ENCODE data around the gene KLHL7.
"Not testable (repeated sequence)": the region's sequence is repeated elsewhere in the genome, so short reads cannot be mapped to it uniquely, and the experiment has no call there.

Gene KLHL7

DNA sequence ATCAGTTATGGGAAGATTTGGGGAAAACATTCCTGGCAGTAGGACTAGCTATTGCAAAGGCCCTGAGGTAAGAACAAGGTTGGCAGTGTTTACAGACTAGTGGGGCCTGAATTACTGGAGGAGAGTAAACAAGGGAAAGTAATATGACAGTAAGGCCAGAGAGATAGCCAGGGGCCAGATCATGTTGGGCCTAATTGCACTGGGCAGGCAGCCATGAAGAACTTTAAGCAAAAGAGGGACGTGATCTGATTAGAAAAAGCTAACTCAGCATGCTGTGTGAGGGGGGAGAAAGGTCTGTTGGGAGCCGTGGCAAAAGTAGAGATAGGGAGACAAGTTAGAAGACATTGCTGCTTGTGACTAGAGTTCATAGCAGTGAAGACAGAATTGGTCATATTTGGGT, 85.4 kb downstream of the KLHL7 start:
- Histone ChIP-seq H3K79me1 (ENCODE audit: low read length) (no peaks in the 10 kb centered on the region), H3K4me2 (ENCODE audit: low read length) (no peak overlapping the region), H3K18ac (ENCODE audit: low read length) (no peak overlapping the region), H3K27me3 (ENCODE audit: insufficient read depth, low read length) (no peaks in the 10 kb centered on the region), H3K36me3 (ENCODE audit: control insufficient read depth in 1 of 2, insufficient read depth in 2 of 2, low read length in 2 of 2) (peaks cover 23 to 24% of the 10 kb centered on the region in 2 experiments), H2BK12ac (ENCODE audit: low read length) (no peak overlapping the region), H2AFZ (ENCODE audit: insufficient read depth, low read length, poor library complexity) (no peak overlapping the region), H3K79me2 (ENCODE audit: control insufficient read depth, insufficient read depth, low read length, poor library complexity) (no peaks in the 10 kb centered on the region), H4K12ac (ENCODE audit: low read depth, low read length) (no peak overlapping the region), H3K23ac (ENCODE audit: low read length) (no peak overlapping the region), H4K91ac (ENCODE audit: low read depth, low read length) (no peak overlapping the region), H3K14ac (ENCODE audit: low read length) (no peak overlapping the region), H3K4me3 (ENCODE audit: low read depth, low read length) (no peak overlapping the region), H2BK120ac (ENCODE audit: insufficient read depth, low read length, poor library complexity) (no peak overlapping the region), H3K9ac (ENCODE audit: low read length) (no peak overlapping the region), H4K8ac (ENCODE audit: low read depth, low read length) (no peak overlapping the region), H2BK5ac (ENCODE audit: low read depth, low read length, poor library complexity) (no peak overlapping the region), H3K4me1 (ENCODE audit: control insufficient read depth in 1 of 2, insufficient read depth in 2 of 2, low read length in 2 of 2) (no peaks in the 10 kb centered on the region), H3K27ac (ENCODE audit: low read depth, low read length) (no peak overlapping the region), H2AK5ac (ENCODE audit: low read length) (no peak overlapping the region), H3K9me3 (ENCODE audit: insufficient read depth, low read depth, low read length) (peaks cover 3% of the 10 kb centered on the region), H3K4ac (ENCODE audit: low read depth, low read length) (no peak overlapping the region)
- no peak for DNase-seq
- WGBS (ENCODE audit: extremely low coverage, insufficient coverage, insufficient read length): no CpG with 5 or more reads among the region's 2 CpGs

DNA sequence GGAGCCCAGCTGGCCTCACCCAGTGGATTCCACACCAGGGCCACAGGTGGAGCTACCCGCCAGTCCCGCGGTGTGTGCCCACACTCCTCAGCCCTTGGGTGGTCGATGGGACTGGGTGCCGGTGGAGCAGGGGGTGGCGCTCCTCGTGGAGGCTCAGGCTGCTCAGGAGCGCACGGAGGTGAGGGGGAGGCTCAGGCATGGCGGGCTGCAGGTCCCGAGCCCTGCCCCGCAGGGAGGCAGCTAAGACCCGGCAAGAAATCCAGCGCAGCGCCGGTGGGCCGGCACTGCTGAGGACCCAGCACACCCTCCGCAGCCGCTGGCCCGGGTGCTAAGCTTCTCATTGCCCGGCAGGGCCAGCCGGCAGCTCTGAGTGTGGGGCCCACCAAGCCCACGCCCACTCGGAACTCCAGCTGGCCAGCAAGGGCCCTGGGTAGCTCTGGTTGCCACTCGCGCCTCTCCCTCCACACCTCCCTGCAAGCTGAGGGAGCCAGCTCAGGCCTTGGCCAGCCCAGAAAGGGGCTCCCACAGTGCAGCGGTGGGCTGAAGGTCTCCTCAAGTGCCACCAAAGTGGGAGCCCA, 88.2 kb downstream of the KLHL7 start:
- not testable (repeated sequence) for H4K8ac ChIP-seq (ENCODE audit: low read depth, low read length); H2AFZ ChIP-seq (ENCODE audit: insufficient read depth, low read length, poor library complexity); H3K27ac ChIP-seq (ENCODE audit: low read depth, low read length); H3K79me1 ChIP-seq (ENCODE audit: low read length); H2BK120ac ChIP-seq (ENCODE audit: insufficient read depth, low read length, poor library complexity); H3K4me2 ChIP-seq (ENCODE audit: low read length); H3K18ac ChIP-seq (ENCODE audit: low read length); H2BK5ac ChIP-seq (ENCODE audit: low read depth, low read length, poor library complexity); H3K4me1 ChIP-seq (ENCODE audit: control insufficient read depth in 1 of 2, insufficient read depth in 2 of 2, low read length in 2 of 2); DNase-seq; H3K9me3 ChIP-seq (ENCODE audit: insufficient read depth, low read depth, low read length); H3K4me3 ChIP-seq (ENCODE audit: low read depth, low read length); H3K79me2 ChIP-seq (ENCODE audit: control insufficient read depth, insufficient read depth, low read length, poor library complexity); H3K23ac ChIP-seq (ENCODE audit: low read length); H2AK5ac ChIP-seq (ENCODE audit: low read length); H3K14ac ChIP-seq (ENCODE audit: low read length); H3K27me3 ChIP-seq (ENCODE audit: insufficient read depth, low read length); H3K9ac ChIP-seq (ENCODE audit: low read length); H2BK12ac ChIP-seq (ENCODE audit: low read length); H4K91ac ChIP-seq (ENCODE audit: low read depth, low read length); H3K4ac ChIP-seq (ENCODE audit: low read depth, low read length)
- Histone ChIP-seq H4K12ac (ENCODE audit: low read depth, low read length) (peak overlapping the region; percentile 16), H3K36me3 (ENCODE audit: control insufficient read depth in 1 of 2, insufficient read depth in 2 of 2, low read length in 2 of 2) (peaks cover 20 to 23% of the 10 kb centered on the region in 2 experiments)
- WGBS (ENCODE audit: extremely low coverage, insufficient coverage, insufficient read length): no CpG with 5 or more reads among the region's 27 CpGs

DNA sequence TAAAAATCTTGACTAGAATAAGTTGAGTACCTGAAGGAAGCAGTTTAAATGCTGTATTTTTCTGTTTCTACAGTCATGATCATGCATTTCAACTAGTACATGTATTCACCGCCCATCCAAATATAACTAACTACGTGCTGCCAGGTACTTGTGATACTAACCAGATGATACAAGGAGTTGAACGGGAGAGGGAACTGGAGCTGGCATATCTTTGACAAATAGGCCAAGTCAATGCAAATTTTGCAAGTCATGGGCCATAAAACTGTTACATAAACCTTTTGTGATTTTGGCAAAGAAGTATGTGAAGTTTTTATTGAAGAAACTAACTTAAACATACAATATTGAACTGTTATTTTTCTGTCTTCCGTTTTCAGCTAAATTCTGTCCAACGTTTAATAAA, 90.7 kb downstream of the KLHL7 start:
- Histone ChIP-seq H2BK12ac (ENCODE audit: low read length) (no peak overlapping the region), H3K4me1 (ENCODE audit: control insufficient read depth in 1 of 2, insufficient read depth in 2 of 2, low read length in 2 of 2) (no peaks in the 10 kb centered on the region), H3K36me3 (ENCODE audit: control insufficient read depth in 1 of 2, insufficient read depth in 2 of 2, low read length in 2 of 2) (peaks cover 18 to 31% of the 10 kb centered on the region in 2 experiments), H3K23ac (ENCODE audit: low read length) (no peak overlapping the region), H3K9ac (ENCODE audit: low read length) (no peak overlapping the region), H2AK5ac (ENCODE audit: low read length) (no peak overlapping the region), H3K4me2 (ENCODE audit: low read length) (no peak overlapping the region), H3K79me2 (ENCODE audit: control insufficient read depth, insufficient read depth, low read length, poor library complexity) (no peaks in the 10 kb centered on the region), H3K9me3 (ENCODE audit: insufficient read depth, low read depth, low read length) (peaks cover 3% of the 10 kb centered on the region), H2AFZ (ENCODE audit: insufficient read depth, low read length, poor library complexity) (no peak overlapping the region), H3K27me3 (ENCODE audit: insufficient read depth, low read length) (no peaks in the 10 kb centered on the region), H3K79me1 (ENCODE audit: low read length) (no peaks in the 10 kb centered on the region), H3K14ac (ENCODE audit: low read length) (no peak overlapping the region), H2BK120ac (ENCODE audit: insufficient read depth, low read length, poor library complexity) (no peak overlapping the region), H3K18ac (ENCODE audit: low read length) (no peak overlapping the region), H4K91ac (ENCODE audit: low read depth, low read length) (no peak overlapping the region), H3K27ac (ENCODE audit: low read depth, low read length) (no peak overlapping the region), H4K12ac (ENCODE audit: low read depth, low read length) (no peak overlapping the region), H2BK5ac (ENCODE audit: low read depth, low read length, poor library complexity) (no peak overlapping the region), H3K4ac (ENCODE audit: low read depth, low read length) (no peak overlapping the region), H3K4me3 (ENCODE audit: low read depth, low read length) (no peak overlapping the region), H4K8ac (ENCODE audit: low read depth, low read length) (no peak overlapping the region)
- DNase-seq: no peak
- no CpG with 5 or more reads among the region's 5 CpGs for WGBS (ENCODE audit: extremely low coverage, insufficient coverage, insufficient read length)

DNA sequence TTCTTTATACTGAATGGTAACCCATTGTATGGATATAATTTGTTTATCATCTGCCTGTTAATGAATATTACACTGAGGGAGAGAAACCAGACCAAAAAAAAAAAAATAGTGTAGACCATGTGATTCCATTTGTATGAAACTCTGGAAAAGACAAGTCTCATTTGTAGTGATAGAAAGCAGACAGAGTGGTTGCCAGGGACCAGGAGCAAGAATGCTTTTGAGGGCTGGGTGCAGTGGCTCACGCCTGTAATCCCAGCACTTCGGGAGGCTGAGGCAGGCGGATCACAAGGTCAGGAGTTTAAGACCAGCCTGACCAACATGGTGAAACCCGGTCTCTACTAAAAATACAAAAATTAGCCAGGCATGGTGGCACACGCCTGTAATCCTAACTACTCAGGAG, 92.2 kb downstream of the KLHL7 start:
- not testable (repeated sequence) for H4K12ac ChIP-seq (ENCODE audit: low read depth, low read length); H3K9ac ChIP-seq (ENCODE audit: low read length); H4K91ac ChIP-seq (ENCODE audit: low read depth, low read length); H3K4me3 ChIP-seq (ENCODE audit: low read depth, low read length); H3K27ac ChIP-seq (ENCODE audit: low read depth, low read length); H2BK120ac ChIP-seq (ENCODE audit: insufficient read depth, low read length, poor library complexity); H3K9me3 ChIP-seq (ENCODE audit: insufficient read depth, low read depth, low read length); H3K79me2 ChIP-seq (ENCODE audit: control insufficient read depth, insufficient read depth, low read length, poor library complexity); H2AK5ac ChIP-seq (ENCODE audit: low read length); H3K4me2 ChIP-seq (ENCODE audit: low read length); H3K23ac ChIP-seq (ENCODE audit: low read length); H2BK12ac ChIP-seq (ENCODE audit: low read length); H3K79me1 ChIP-seq (ENCODE audit: low read length); H2BK5ac ChIP-seq (ENCODE audit: low read depth, low read length, poor library complexity); H3K4ac ChIP-seq (ENCODE audit: low read depth, low read length); H3K14ac ChIP-seq (ENCODE audit: low read length); H3K4me1 ChIP-seq (ENCODE audit: control insufficient read depth in 1 of 2, insufficient read depth in 2 of 2, low read length in 2 of 2); H3K18ac ChIP-seq (ENCODE audit: low read length); H3K27me3 ChIP-seq (ENCODE audit: insufficient read depth, low read length); H4K8ac ChIP-seq (ENCODE audit: low read depth, low read length); H2AFZ ChIP-seq (ENCODE audit: insufficient read depth, low read length, poor library complexity); DNase-seq
- peaks cover 16 to 26% of the 10 kb centered on the region in 2 experiments for H3K36me3 ChIP-seq (ENCODE audit: control insufficient read depth in 1 of 2, insufficient read depth in 2 of 2, low read length in 2 of 2)
- no CpG with 5 or more reads among the region's 5 CpGs for WGBS (ENCODE audit: extremely low coverage, insufficient coverage, insufficient read length)
